Activated T-cell treated with anti-CD3 and anti-CD28 coated beads for 48 hours (primary cell): ENCODE measurements around the gene MIEN1.
"Not testable (repeated sequence)": the region's sequence is repeated elsewhere in the genome, so short reads cannot be mapped to it uniquely, and the experiment has no call there.

ENCODE experiments used
- DNase-seq: peaks from one replicate; pipeline ENCODE4 v3.0.0-alpha.2; 2020; ENCODE audit warnings: low read depth

Gene MIEN1

DNA sequence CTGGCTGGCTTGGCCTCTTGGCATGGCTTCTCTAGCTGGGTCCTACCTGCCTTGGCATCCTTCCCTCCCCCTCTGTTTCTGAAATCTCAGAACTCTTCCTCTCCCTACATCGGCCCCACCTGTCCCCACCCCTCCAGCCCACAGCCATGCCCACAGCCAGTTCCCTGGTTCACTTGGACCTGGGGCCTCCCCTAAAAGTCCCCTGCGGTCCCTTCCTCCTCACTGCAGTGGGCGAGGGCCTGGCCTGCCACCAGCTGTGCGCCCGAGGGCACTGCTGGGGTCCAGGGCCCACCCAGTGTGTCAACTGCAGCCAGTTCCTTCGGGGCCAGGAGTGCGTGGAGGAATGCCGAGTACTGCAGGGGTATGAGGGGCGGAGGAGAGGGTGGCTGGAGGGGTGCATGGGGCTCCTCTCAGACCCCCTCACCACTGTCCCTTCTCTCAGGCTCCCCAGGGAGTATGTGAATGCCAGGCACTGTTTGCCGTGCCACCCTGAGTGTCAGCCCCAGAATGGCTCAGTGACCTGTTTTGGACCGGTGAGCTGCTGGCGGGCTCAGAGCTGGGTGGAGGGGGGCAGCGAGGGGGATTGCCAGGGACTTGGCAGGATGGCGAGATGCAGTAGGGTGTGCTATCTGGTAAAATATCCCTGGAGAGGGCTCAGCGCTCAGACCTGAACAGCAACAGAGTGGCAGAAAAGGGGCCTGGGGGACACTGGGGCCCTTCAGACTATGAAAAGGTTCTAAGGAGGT is 14.1 kb downstream of the MIEN1 start:
- DNase-seq, result no peak

GRCh38 chr17:39715375-39716072 is 14.8 kb downstream of the MIEN1 start:
- DNase-seq, result no peak

DNA sequence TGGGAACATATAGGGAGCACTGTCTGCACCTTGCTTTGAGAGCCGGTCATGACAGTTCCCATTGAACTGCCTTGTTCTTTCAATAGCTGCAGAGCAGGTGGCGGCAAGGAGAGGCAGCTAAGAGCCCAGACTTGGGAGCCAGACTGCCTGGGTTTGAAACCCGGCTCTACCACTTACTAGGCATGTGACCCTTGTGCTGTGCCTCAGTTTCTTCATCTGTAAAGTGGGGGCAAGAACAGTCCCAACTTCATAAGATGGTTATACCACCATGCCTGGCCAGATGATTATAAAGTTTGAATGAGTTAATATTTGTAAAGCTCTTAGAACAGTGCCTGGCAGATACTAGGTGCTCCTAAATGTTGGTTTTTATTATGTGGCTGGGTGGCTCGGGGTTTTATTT is 16.1 kb downstream of the MIEN1 start:
- DNase-seq, result no peak

DNA sequence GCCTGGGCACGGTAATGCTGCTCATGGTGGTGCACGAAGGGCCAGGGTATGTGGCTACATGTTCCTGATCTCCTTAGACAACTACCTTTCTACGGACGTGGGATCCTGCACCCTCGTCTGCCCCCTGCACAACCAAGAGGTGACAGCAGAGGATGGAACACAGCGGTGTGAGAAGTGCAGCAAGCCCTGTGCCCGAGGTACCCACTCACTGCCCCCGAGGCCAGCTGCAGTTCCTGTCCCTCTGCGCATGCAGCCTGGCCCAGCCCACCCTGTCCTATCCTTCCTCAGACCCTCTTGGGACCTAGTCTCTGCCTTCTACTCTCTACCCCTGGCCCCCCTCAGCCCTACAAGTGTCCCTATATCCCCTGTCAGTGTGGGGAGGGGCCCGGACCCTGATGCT is 18.5 kb downstream of the MIEN1 start:
- DNase-seq, result no peak

GRCh38 chr17:39711071-39711470 is 19.3 kb downstream of the MIEN1 start:
- DNase-seq, result not testable (repeated sequence)

DNA sequence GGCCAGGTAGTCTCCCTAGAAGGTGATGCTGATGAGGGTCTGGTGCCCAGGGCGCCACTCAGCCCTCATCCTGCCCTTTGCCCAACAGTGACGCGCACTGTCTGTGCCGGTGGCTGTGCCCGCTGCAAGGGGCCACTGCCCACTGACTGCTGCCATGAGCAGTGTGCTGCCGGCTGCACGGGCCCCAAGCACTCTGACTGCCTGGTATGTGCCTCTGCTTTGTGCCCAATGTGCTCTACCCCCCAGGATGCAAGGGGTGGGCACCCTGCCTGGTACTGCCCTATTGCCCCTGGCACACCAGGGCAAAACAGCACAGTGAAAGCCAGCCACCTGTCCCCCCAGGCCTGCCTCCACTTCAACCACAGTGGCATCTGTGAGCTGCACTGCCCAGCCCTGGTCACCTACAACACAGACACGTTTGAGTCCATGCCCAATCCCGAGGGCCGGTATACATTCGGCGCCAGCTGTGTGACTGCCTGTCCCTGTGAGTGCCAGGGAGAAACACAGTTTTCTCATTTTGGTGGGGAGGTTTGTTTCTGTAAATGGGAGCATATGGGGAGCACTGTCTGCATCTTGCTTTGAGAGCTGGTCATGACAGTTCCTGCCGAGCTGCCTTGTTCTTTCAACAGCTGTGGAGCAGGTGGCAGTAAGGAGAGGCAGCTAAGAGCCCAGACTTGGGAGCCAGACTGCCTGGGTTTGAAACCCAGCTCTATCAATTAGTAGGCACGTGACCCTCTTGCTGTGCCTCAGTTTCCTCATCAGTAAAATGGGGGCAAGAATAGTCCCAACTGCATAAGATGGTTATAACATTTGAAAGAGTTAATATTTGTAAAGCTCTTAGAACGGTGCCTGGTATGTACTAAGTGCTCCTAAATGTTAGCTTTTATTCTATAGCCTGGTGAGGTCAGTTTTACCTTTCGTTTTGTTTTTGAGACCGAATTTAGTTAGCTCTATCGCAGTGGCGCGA is 20.1 kb downstream of the MIEN1 start:
- DNase-seq, result no peak

GRCh38 chr17:39709319-39709997 is 20.9 kb downstream of the MIEN1 start:
- DNase-seq, result no peak

- no peak for DNase-seq
These were observed 23.4 kb downstream of the MIEN1 start for GRCh38 chr17:39706921-39707337.

DNA sequence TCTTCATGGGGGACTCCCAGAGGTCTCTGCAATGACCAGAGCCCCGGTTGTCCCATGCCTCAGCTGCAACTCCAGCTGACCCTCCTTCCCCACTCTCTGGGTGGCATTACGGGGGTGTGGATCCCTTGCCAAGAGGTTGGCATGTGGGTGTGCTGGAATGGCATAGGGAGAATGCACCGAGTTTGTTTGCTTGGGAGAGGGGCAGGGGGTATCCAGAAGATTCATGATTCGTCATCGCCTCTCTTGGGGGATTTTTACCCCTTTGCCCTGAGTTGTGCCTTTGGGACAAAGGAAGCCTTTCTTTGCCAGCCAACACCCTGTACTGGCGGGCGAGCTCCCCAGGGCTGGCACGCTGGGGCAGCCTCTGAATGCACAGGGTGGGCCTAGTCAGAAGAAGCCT is 23.9 kb downstream of the MIEN1 start:
- DNase-seq, result no peak

GRCh38 chr17:39705786-39706348 is 24.5 kb downstream of the MIEN1 start:
- DNase-seq, result no peak

- no peak for DNase-seq
These were observed 25.3 kb downstream of the MIEN1 start for GRCh38 chr17:39704821-39705551.

GRCh38 chr17:39703913-39704312 is 26.4 kb downstream of the MIEN1 start:
- DNase-seq, result no peak

- DNase-seq, result no peak
These were observed 27.1 kb downstream of the MIEN1 start for GRCh38 chr17:39702901-39703893.

DNA sequence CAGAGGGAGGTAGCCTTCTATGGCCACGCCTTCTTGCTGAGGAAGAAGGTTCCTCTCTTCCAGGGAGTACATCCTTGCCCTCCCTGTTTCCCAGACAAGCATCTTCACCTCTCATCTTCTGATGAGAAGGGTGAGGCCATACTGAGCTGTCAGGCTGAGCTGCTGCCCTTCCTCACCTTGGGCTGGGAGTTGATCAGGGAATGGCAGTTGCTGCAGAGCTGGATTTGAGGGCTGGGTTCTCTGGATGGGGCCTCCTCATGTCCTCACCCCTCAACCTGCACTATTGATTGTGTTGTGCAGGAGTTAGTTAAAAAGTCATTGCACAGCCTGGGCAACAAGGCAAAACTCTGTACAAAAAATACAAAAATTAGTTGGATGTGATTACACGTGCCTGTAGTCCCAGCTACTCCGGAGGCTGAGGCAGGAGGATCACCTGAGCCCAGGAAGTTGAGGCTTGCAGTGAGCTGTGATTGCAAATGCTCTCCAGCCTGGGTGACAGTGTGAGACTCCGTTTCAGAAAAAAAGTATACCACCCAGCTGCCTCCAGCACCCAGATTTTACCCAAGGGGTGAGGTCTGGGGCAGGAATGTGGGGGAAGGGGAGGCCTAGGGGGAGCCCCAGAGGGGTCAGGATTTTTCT is 28.4 kb downstream of the MIEN1 start:
- no peak for DNase-seq

DNA sequence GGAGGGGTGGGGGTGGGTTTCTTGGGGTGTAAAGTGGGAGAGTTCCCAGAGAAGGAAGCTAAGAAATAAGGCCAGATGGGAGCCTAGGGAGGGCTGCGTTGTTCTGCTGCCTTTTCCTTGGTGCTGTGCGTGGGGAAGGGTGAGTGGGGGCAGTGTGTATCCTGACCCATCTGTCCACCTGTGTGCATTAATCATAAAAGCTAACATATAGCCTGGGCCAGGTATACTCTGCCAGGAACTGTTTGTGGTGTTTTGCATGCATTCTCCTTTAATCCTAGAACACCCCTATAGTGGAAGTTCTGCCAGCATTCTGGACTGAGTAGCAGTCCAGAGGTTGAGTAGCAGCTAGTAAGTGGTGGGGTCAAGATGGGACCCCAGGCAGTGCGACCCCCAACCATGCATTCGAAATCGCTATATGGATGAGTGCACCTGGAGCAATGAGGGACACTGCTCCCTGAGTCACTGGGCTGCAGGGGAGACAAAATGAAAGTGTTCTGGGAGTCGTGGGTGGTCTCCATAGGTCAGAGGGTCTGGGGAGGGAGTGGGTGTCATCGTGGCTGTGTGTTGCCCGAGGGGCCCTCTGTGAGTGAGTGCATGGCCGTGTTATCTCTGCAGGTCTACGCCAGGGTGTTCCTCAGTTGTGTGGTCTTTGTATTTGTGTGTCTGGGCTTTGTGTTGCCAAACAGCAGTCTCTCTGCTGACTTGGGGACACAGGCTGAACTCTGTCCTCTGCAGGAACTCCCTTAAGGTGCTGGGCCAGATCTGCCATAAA is 29.1 kb downstream of the MIEN1 start:
- no peak for DNase-seq

- DNase-seq, result no peak
These were observed 30.0 kb downstream of the MIEN1 start for GRCh38 chr17:39700148-39700987.

GRCh38 chr17:39699818-39700147 is 30.5 kb downstream of the MIEN1 start, which contains the start of gene ERBB2:
Gene ERBB2 (plus strand): TSS chr17:39700064. CDS start chr17:39700239, 175 bp downstream.
- DNase-seq, result no peak
